Activated CD4-positive, alpha-beta T cell treated with anti-CD3 and anti-CD28 coated beads for 36 hours (primary cell): ENCODE measurements around the gene PUS1. TPM values are rescaled to one million over a fixed set of nuclear protein-coding genes. Genes with fewer than 3 reads are reported as not detected.
A peak's percentile ranks its signal among the peaks of the same experiment; 100 is the strongest.
"Not testable (repeated sequence)": the region's sequence is repeated elsewhere in the genome, so short reads cannot be mapped to it uniquely, and the experiment has no call there.

Experiments used
- ATAC-seq: fragments of 200-7000 bp; cut with Tn5 transposase; one replicate; pipeline ENCODE4 v1.10.0; 2021; ENCODE audit warnings: mild to moderate bottlenecking, moderate library complexity
- CTCF ChIA-PET: fragments of 350-600 bp; sonication (Branson Sonifier 250); formaldehyde crosslinking; loops from one replicate; lab custom pipeline; 2021; ENCODE audit warnings: antibody characterized with exemption; lab: Charles Lee
- POLR2A ChIA-PET: fragments of 350-600 bp; sonication (Branson Sonifier 250); formaldehyde crosslinking; loops from one replicate; lab custom pipeline; 2021; ENCODE audit warnings: antibody characterized with exemption, inconsistent platforms; lab: Charles Lee
- DNase-seq: peaks from one replicate; pipeline ENCODE4 v3.0.0-alpha.2; 2020
- H3K27ac Mint-ChIP-seq: one replicate; pipeline ENCODE4 v1.8.0; 2021; ENCODE audit warnings: mixed read lengths
- H3K27me3 Mint-ChIP-seq: one replicate; pipeline ENCODE4 v1.8.0; 2021; ENCODE audit warnings: mixed read lengths
- H3K36me3 Mint-ChIP-seq: one replicate; pipeline ENCODE4 v1.8.0; 2021; ENCODE audit warnings: low read depth, mixed read lengths
- H3K4me1 Mint-ChIP-seq: one replicate; pipeline ENCODE4 v1.8.0; 2021; ENCODE audit warnings: mixed read lengths
- H3K4me3 Mint-ChIP-seq: one replicate; pipeline ENCODE4 v1.8.0; 2021; ENCODE audit warnings: mild to moderate bottlenecking, moderate library complexity, mixed read lengths
- H3K9me3 Mint-ChIP-seq: one replicate; pipeline ENCODE4 v1.8.0; 2021; ENCODE audit warnings: low read depth, mixed read lengths
- intact Hi-C, 2 experiments: fragments of 100-400 bp; cut with DNase I in 1 of 2; cut with micrococcal nuclease in 1 of 2; formaldehyde crosslinking; loops; one replicate each; pipeline versions ENCODE4 v1.14.2 to v1.15.1; 2022 to 2024; cut with DNase I, micrococcal nuclease
- total RNA-seq, 2 experiments: library from RNA; stranded (reverse); gene quantifications; one replicate each; pipeline ENCODE4 v1.2.3, GENCODE V29; 2021

PUS1 gene
- 10 to 100 TPM; 37.8 to 56.5 TPM for total RNA-seq

- intact Hi-C loops: loop anchor here (1.0 to 2.0 kb wide), 11 partner anchors 20 to 1056 kb away; partner anchors contain the start of genes EP400 (in 2 of the 2), DDX51 (in 1 of the 2), GOLGA3 (in 1 of the 2) and NOC4L (in 1 of the 2)
- H3K4me3 Mint-ChIP-seq: peak within 1 kb of the TSS; percentile 97
- ChIA-PET POLR2A (interaction anchor here (0.6 kb wide), 1 partner anchor 206 kb away, joined by 3 read pairs; no protein-coding TSS in a partner anchor), CTCF (interaction anchor here (1.8 kb wide), 1 partner anchor 8 kb away, joined by 5 read pairs; no protein-coding TSS in a partner anchor)
- DNase-seq (peak; percentile 97), ATAC-seq (peak; percentile 89)
- H3K27me3 Mint-ChIP-seq: no peaks in the 10 kb centered on the region
- H3K27ac Mint-ChIP-seq: peak within 1 kb of the TSS; percentile 85
- H3K9me3 Mint-ChIP-seq: no peaks in the 10 kb centered on the region
- peaks cover 29% of the 10 kb centered on the region for H3K36me3 Mint-ChIP-seq
- H3K4me1 Mint-ChIP-seq: peaks cover 25% of the 10 kb centered on the region
Measured at GRCh38 chr12:131928711-131929580, at the start of gene PUS1. Gene PUS1, plus strand, starts transcription at chr12:131929276. Its CDS starts 447 bp downstream, at chr12:131929723.

DNA sequence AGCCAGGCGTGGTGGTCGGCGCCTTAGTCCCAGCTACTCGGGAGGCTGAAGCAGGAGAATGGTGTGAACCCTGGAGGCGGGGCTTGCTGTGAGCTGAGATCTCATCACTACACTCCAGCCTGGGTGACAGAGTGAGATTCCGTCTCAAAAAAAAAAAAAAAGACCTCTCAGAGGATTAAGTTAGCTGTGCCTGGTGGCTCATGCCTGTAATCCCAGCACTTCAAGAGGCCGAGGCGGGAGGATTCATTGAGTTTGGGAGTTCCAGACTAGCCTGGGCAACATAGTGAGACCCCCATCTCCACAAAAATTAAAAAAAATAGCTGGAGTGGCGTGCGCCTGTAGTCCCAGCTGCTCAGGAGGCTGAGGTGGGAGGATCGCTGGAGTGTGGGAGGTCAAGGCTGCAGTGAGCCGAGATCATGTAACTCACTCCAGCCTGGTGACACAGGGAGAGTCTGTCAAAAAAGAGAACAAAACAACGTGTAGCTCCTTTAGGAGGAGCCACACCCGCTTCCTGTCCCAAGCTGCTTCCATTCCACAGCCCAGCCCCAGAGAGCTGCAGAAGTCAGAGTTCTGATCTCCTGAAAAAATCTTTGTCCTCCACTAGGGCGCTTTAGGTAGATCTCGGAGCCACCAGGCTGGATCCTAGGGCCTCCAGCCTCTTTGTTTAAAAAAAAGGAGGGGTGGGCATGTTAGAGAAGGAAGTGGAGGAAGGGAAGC lies 46.1 kb upstream of the PUS1 start:
- POLR2A ChIA-PET: interaction anchor here (0.7 kb wide), 1 partner anchor 9 kb away, joined by 6 read pairs; no protein-coding TSS in a partner anchor
- CTCF ChIA-PET: interaction anchor here (0.6 kb wide), 1 partner anchor 759 kb away, joined by 3 read pairs; no protein-coding TSS in a partner anchor
- intact Hi-C loops: no loop called here
- Mint-ChIP-seq H3K4me1 (no peaks in the 10 kb centered on the region), H3K27me3 (no peaks in the 10 kb centered on the region), H3K36me3 (no peaks in the 10 kb centered on the region), H3K9me3 (peaks cover 6% of the 10 kb centered on the region), H3K27ac (no peak overlapping the region), H3K4me3 (no peak overlapping the region)
- DNase-seq: no peak
- no peak for ATAC-seq

- POLR2A ChIA-PET: interaction anchor here (0.7 kb wide), 1 partner anchor 10 kb away, joined by 6 read pairs; no protein-coding TSS in a partner anchor
Measured at GRCh38 chr12:131883521-131883900, 45.6 kb upstream of the PUS1 start.

DNA sequence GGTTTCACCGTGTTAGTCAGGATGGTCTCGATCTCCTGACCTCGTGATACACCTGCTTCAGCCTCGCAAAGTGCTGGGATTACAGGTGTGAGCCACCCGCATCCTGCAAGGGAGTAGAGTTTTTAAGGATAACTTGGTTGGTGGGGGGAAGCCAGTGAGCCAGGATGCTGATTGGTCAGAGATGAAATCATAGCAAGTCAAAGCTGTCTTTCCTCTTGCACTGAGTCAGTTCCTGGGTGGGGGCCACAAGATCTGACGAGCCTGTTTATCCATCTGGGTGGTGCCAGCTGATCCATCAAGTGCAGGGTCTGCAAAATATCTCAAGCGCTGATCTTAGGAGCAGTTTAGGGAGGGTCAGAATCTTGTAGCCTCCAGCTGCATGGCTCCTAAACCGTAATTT lies 44.0 kb upstream of the PUS1 start:
- DNase-seq, H3K27me3 Mint-ChIP-seq, CTCF ChIA-PET, H3K4me1 Mint-ChIP-seq, intact Hi-C loops, H3K27ac Mint-ChIP-seq, H3K9me3 Mint-ChIP-seq, H3K36me3 Mint-ChIP-seq, H3K4me3 Mint-ChIP-seq, ATAC-seq: not testable (repeated sequence)
- POLR2A ChIA-PET: interaction anchor here (0.6 kb wide), 1 partner anchor 47 kb away, joined by 3 read pairs; no protein-coding TSS in a partner anchor

More at GRCh38 chr12:131883521-131883900, 45.6 kb upstream of the PUS1 start:
- Mint-ChIP-seq H3K36me3 (no peaks in the 10 kb centered on the region), H3K4me3 (no peak overlapping the region), H3K4me1 (no peaks in the 10 kb centered on the region), H3K9me3 (peaks cover 6% of the 10 kb centered on the region), H3K27ac (no peak overlapping the region), H3K27me3 (no peaks in the 10 kb centered on the region)
- ATAC-seq (no peak), DNase-seq (no peak)
- intact Hi-C loops: no loop called here
- CTCF ChIA-PET: no interaction called here

- H3K9me3 Mint-ChIP-seq: peaks cover 6% of the 10 kb centered on the region
- H3K36me3 Mint-ChIP-seq: no peaks in the 10 kb centered on the region
- CTCF ChIA-PET: no interaction called here
- no peaks in the 10 kb centered on the region for H3K27me3 Mint-ChIP-seq
- ATAC-seq: no peak
- H3K4me3 Mint-ChIP-seq: no peak overlapping the region
- POLR2A ChIA-PET: no interaction called here
- H3K27ac Mint-ChIP-seq: no peak overlapping the region
- intact Hi-C loops: no loop called here
- no peak for DNase-seq
- no peaks in the 10 kb centered on the region for H3K4me1 Mint-ChIP-seq
Measured at GRCh38 chr12:131885543-131886057, 43.5 kb upstream of the PUS1 start.

- H3K27ac Mint-ChIP-seq, POLR2A ChIA-PET, DNase-seq, intact Hi-C loops, ATAC-seq, H3K36me3 Mint-ChIP-seq, H3K9me3 Mint-ChIP-seq, H3K4me1 Mint-ChIP-seq, CTCF ChIA-PET, H3K27me3 Mint-ChIP-seq, H3K4me3 Mint-ChIP-seq: not testable (repeated sequence)
Measured at GRCh38 chr12:131891722-131892121, 37.4 kb upstream of the PUS1 start.

DNA sequence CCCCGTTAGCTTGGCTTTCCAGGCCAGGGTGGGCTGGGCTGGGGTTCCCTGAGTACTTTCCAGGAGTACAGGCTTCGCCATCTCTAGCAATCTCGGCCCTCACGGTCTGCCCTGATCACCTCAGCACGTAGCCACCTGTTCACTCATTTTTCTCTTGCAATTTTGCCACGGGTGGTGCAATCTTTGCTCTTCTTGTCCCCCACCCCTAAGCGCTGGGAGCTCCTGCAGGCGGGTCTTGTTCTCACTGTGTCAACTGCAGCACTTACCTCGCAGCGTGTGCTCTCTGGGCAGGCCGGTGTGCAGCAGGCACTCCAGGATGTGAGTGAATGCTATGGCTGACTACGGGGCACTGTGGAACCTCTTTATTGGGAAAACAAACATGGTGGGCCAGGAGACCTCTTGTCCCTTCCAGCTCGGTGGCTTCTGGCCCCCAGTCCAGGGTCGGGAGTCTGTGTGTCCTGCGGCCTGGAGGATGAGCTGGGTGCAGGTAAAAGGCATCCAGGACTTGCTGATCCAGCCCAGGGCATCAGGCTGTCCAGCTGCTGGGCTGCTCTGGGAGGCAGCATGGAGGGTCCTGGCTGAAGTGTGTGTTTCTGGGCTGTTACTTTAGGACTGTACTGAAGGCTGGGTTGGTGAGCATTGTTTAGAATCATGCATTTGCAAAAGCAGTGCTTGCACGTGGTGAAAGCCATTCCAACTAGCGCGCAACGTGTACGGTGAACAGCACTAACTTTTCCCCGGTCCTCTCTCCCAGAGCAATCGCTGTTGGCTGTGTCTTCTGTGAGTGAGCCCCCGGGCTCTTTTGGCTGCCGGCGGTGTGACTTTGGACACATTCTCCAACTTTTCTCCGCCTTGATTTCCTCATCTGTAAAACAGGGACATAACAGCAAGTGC lies 36.1 kb upstream of the PUS1 start:
- Mint-ChIP-seq H3K4me3 (peak overlapping the region; percentile 40), H3K36me3 (peaks cover 3% of the 10 kb centered on the region), H3K9me3 (no peaks in the 10 kb centered on the region), H3K27me3 (no peaks in the 10 kb centered on the region), H3K27ac (no peak overlapping the region), H3K4me1 (peaks cover 9% of the 10 kb centered on the region)
- ATAC-seq: no peak
- CTCF ChIA-PET: no interaction called here
- intact Hi-C loops: no loop called here
- no peak for DNase-seq
- POLR2A ChIA-PET: no interaction called here

DNA sequence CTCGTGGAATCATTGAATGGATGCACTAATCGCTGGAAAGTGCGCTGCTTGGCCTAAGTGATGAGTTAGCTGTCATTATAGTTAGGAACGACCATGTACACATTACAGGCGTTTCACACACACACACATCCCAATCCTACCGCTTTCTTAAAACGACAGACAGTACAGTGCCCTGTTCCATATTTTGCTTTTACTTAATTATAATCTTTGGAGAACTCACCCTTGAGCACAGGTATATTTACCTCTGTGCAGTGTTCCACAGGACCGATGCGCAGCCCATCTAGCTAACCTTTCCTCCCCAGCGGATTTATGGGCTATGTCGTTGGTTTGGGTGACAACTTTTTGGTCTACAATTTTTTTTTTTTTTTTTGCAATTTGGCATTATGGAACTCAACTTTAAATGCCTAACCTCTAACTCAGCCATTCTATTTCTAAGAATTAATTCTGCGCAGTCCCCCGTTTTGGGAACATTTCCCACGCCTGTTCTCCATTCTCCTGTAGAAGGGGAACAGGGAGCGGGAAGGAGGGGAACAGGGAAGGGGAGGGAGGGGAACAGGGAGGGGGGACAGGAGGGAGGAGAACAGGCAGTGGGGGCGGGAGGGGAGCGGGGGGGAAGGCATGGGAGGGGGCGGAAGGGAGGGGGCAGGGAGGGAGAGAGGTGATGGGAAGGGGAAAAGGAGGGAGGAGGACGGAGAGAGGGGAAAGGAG lies 35.3 kb upstream of the PUS1 start:
- H3K36me3 Mint-ChIP-seq: peaks cover 3% of the 10 kb centered on the region
- peak overlapping the region; percentile 63 for H3K4me3 Mint-ChIP-seq
- intact Hi-C loops: loop anchor here (1.0 to 2.0 kb wide), 8 partner anchors 36 to 1021 kb away; partner anchors contain the start of genes EP400 (in 2 of the 2), PUS1 (in 1 of the 2) and RAN (in 1 of the 2)
- ChIA-PET POLR2A (no interaction called here), CTCF (no interaction called here)
- DNase-seq (no peak), ATAC-seq (no peak)
- H3K9me3 Mint-ChIP-seq: no peaks in the 10 kb centered on the region
- H3K27ac Mint-ChIP-seq: no peak overlapping the region
- no peaks in the 10 kb centered on the region for H3K27me3 Mint-ChIP-seq
- H3K4me1 Mint-ChIP-seq: peaks cover 12% of the 10 kb centered on the region

GRCh38 chr12:131894313-131894860 lies 34.7 kb upstream of the PUS1 start, which contains the start of gene ULK1:
Gene ULK1, plus strand, starts transcription at chr12:131894622. Its CDS starts 380 bp downstream, at chr12:131895002.
- peak within 1 kb of the TSS; percentile 55 for H3K27ac Mint-ChIP-seq
- DNase-seq (peak; percentile 96), ATAC-seq (peak; percentile 86)
- H3K9me3 Mint-ChIP-seq: no peaks in the 10 kb centered on the region
- peaks cover 12% of the 10 kb centered on the region for H3K4me1 Mint-ChIP-seq
- intact Hi-C loops: loop anchor here (1.0 to 2.0 kb wide), 8 partner anchors 35 to 1022 kb away; partner anchors contain the start of genes EP400 (in 2 of the 2), PUS1 (in 1 of the 2) and RAN (in 1 of the 2)
- H3K4me3 Mint-ChIP-seq: peak within 1 kb of the TSS; percentile 78
- ChIA-PET CTCF (no interaction called here), POLR2A (no interaction called here)
- peaks cover 3% of the 10 kb centered on the region for H3K36me3 Mint-ChIP-seq
- H3K27me3 Mint-ChIP-seq: no peaks in the 10 kb centered on the region
